ENCODE results near the gene BCS1L.

DNA sequence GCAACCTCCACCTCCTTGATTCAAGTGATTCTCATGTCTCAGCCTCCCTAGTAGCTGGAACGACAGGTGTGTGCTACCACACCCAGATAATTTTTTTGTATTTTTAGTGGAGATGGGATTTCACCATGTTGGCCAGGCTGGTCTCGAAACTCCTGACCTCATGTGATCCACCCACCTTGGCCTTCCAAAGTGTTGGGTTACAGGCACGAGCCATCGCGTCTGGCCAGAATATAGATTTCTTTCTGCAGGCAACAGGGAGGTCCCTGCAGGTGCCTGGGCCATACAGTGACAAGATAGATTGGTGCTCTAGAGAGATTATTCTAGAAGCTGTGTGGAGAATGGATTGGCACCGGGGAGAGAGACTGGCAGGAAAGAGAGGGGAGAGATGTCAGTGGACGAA lies 38.5 kb upstream of the BCS1L start:
- TF ChIP-seq, protein P1, sequence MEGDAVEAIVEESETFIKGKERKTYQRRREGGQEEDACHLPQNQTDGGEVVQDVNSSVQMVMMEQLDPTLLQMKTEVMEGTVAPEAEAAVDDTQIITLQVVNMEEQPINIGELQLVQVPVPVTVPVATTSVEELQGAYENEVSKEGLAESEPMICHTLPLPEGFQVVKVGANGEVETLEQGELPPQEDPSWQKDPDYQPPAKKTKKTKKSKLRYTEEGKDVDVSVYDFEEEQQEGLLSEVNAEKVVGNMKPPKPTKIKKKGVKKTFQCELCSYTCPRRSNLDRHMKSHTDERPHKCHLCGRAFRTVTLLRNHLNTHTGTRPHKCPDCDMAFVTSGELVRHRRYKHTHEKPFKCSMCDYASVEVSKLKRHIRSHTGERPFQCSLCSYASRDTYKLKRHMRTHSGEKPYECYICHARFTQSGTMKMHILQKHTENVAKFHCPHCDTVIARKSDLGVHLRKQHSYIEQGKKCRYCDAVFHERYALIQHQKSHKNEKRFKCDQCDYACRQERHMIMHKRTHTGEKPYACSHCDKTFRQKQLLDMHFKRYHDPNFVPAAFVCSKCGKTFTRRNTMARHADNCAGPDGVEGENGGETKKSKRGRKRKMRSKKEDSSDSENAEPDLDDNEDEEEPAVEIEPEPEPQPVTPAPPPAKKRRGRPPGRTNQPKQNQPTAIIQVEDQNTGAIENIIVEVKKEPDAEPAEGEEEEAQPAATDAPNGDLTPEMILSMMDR (IDR thresholded peaks at IDR 0.05; ENCODE audit: low read length), result no peak
- TF ChIP-seq EZH2 (optimal IDR thresholded peaks at IDR 0.05; ENCODE audit: low read depth, low read length), result no peak
